Cardiac muscle cell (in vitro differentiated cells and primary cell): Measurements from ENCODE around the gene SLC7A10. TPM values are rescaled to one million over a fixed set of nuclear protein-coding genes. Genes with fewer than 3 reads are reported as not detected.
A peak's percentile ranks its signal among the peaks of the same experiment; 100 is the strongest.

ENCODE experiments used
- DNase-seq, 2 donors: peaks; one replicate each; pipeline versions ENCODE4 v3.0.0 to v3.0.0-alpha.2; 2010 to 2017; ENCODE audit warnings: low read depth in 1 of 2, low spot score in 1 of 2
- H3K27ac ChIP-seq: fragments of 200-600 bp; sonication (generic); 2 replicates; pipeline ENCODE4 v1.5.1; 2016
- H3K27me3 ChIP-seq: fragments of 200-600 bp; sonication (generic); 2 replicates; pipeline ENCODE4 v1.6.0; 2016; ENCODE audit warnings: control low read depth
- H3K36me3 ChIP-seq: fragments of 200-600 bp; sonication (generic); 2 replicates; pipeline ENCODE4 v1.5.1; 2016; ENCODE audit warnings: control low read depth
- H3K4me1 ChIP-seq: fragments of 200-600 bp; sonication (generic); 2 replicates; pipeline ENCODE4 v1.8.1; 2017; ENCODE audit warnings: low read depth, mild to moderate bottlenecking, mixed run types
- H3K4me3 ChIP-seq: fragments of 200-600 bp; sonication (generic); 2 replicates; pipeline ENCODE4 v1.5.1; 2016; ENCODE audit warnings: mild to moderate bottlenecking
- H3K9me3 ChIP-seq: fragments of 200-600 bp; sonication (generic); 2 replicates; pipeline ENCODE4 v1.5.1; 2017; ENCODE audit warnings: low read depth, mild to moderate bottlenecking, control low read depth
- CTCF ChIP-seq: IDR thresholded peaks from 2 replicates; pipeline ENCODE4 v1.5.1; 2012; ENCODE audit warnings: low read depth, mild to moderate bottlenecking, low read length
- polyA plus RNA-seq: library from polyadenylated mRNA; unstranded; fragments of >200 nt; fragmentation: Nextera tagmentation; extraction: Ambion mirVana; gene quantifications from 2 replicates; pipeline ENCODE4 v1.2.1, GENCODE V29; 2016
- total RNA-seq: library from RNA; depleted of rRNA; stranded (reverse); fragments of >200 nt; gene quantifications from 2 replicates; pipeline ENCODE4 v1.2.3, GENCODE V29; 2016

SLC7A10 gene
- total and polyA plus RNA-seq, 2 experiments from 2014 or later, result not detected

GRCh38 chr19:33235996-33236350 is 10.3 kb upstream of the SLC7A10 start:
- H3K36me3 ChIP-seq, result no peaks in the 10 kb centered on the region
- H3K4me1 ChIP-seq, result no peaks in the 10 kb centered on the region
- no peak overlapping the region for H3K4me3 ChIP-seq
- no peak for TF ChIP-seq CTCF
- H3K27ac ChIP-seq, result no peak overlapping the region
- no peaks in the 10 kb centered on the region for H3K9me3 ChIP-seq
- peaks cover 15% of the 10 kb centered on the region for H3K27me3 ChIP-seq
- DNase-seq, result no peak

DNA sequence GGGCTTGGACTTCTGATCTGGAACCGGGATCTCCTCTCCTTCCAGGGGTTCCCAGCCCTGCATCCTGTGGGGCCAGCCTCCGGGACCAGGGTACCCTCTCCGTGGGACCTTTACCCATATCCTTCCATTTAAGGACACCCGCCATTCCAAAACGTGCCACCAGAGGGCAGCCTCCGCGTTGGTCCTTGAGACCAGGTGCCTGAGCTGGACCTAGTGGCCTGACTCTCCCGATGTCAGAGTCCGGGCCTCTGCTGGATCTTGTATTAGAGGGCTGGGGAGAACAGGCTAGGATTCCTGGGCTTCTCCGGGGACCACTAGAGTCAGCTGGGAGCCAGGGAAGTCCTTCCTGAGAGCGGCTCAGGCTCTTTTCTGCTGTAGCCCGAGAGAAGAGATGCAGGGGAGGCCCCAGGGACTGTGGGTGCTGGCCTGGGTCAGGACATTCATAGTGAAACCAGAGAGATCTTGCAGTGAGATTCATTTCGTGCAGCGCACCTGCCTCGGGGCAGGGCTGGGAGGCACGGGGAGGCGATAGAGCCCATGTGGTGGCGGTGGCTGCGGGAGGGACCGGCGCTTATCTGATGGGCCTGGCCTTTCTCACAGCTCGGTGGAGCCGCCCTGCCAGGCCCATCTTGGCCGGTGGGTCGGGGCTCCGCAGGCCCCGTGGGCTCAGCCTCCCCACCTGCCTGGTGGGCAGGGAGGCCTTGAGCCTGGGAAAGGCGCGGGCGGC is 9.8 kb upstream of the SLC7A10 start:
- TF ChIP-seq CTCF, result peak; percentile 92
- H3K4me3 ChIP-seq, result no peak overlapping the region
- H3K27me3 ChIP-seq, result peaks cover 18% of the 10 kb centered on the region
- DNase-seq, result peak; percentile 75 to 85
- no peak overlapping the region for H3K27ac ChIP-seq
- no peaks in the 10 kb centered on the region for H3K4me1 ChIP-seq
- H3K9me3 ChIP-seq, result no peaks in the 10 kb centered on the region
- H3K36me3 ChIP-seq, result no peaks in the 10 kb centered on the region

- no peak overlapping the region for H3K4me3 ChIP-seq
- H3K27me3 ChIP-seq, result peaks cover 21% of the 10 kb centered on the region
- DNase-seq, result no peak
- no peak for TF ChIP-seq CTCF
- H3K27ac ChIP-seq, result no peak overlapping the region
- no peaks in the 10 kb centered on the region for H3K9me3 ChIP-seq
- H3K36me3 ChIP-seq, result no peaks in the 10 kb centered on the region
- no peaks in the 10 kb centered on the region for H3K4me1 ChIP-seq
Observed at GRCh38 chr19:33234736-33235135, 9.1 kb upstream of the SLC7A10 start.

- H3K27ac ChIP-seq, result no peak overlapping the region
- TF ChIP-seq CTCF, result no peak
Observed at GRCh38 chr19:33234092-33234491, 8.4 kb upstream of the SLC7A10 start.

GRCh38 chr19:33233056-33233873 is 7.6 kb upstream of the SLC7A10 start:
- DNase-seq, result no peak
- Histone ChIP-seq H3K9me3 (no peaks in the 10 kb centered on the region), H3K4me1 (no peaks in the 10 kb centered on the region), H3K36me3 (no peaks in the 10 kb centered on the region), H3K27me3 (peaks cover 26% of the 10 kb centered on the region), H3K27ac (no peak overlapping the region), H3K4me3 (no peak overlapping the region)
- no peak for TF ChIP-seq CTCF

More at GRCh38 chr19:33234092-33234491, 8.4 kb upstream of the SLC7A10 start:
- H3K4me1 ChIP-seq, result no peaks in the 10 kb centered on the region
- H3K9me3 ChIP-seq, result no peaks in the 10 kb centered on the region
- H3K36me3 ChIP-seq, result no peaks in the 10 kb centered on the region
- H3K27me3 ChIP-seq, result peaks cover 25% of the 10 kb centered on the region
- DNase-seq, result no peak
- H3K4me3 ChIP-seq, result no peak overlapping the region
